NT2/D1 (cell line): ENCODE results near the gene LPCAT4.
A peak's percentile ranks its signal among the peaks of the same experiment; 100 is the strongest.
"Not testable (repeated sequence)": the region's sequence is repeated elsewhere in the genome, so short reads cannot be mapped to it uniquely, and the experiment has no call there.

Experiments used
- DNase-seq: peaks from one replicate; pipeline ENCODE4 v3.0.0-alpha.2; 2011; ENCODE audit warnings: low read depth, low spot score
- H3K27me3 ChIP-seq: 2 replicates; pipeline ENCODE4 v1.6.0; 2011; ENCODE audit warnings: mild to moderate bottlenecking; ENCODE audit not compliant: insufficient read length, insufficient read depth
- H3K36me3 ChIP-seq: 2 replicates; pipeline ENCODE4 v1.6.1; 2011; ENCODE audit warnings: mild to moderate bottlenecking, low read length, mixed read lengths; ENCODE audit not compliant: insufficient read depth, insufficient read length
- H3K4me1 ChIP-seq: 2 replicates; pipeline ENCODE4 v1.5.1; 2011; ENCODE audit not compliant: insufficient read depth, insufficient read length
- H3K4me3 ChIP-seq: 2 replicates; pipeline ENCODE4 v1.5.1; 2011; ENCODE audit warnings: low read depth; ENCODE audit not compliant: insufficient read length
- H3K9ac ChIP-seq: 2 replicates; pipeline ENCODE4 v1.6.0; 2011; ENCODE audit warnings: low read depth; ENCODE audit not compliant: insufficient read length
- H3K9me3 ChIP-seq: 2 replicates; pipeline ENCODE4 v1.5.1; 2011; ENCODE audit warnings: mild to moderate bottlenecking, low read length; ENCODE audit not compliant: insufficient read depth
- SUZ12 ChIP-seq: IDR thresholded peaks from 2 replicates; pipeline ENCODE4 v1.6.1; 2011; ENCODE audit not compliant: insufficient read length, insufficient read depth; ENCODE audit errors: extremely low read depth
- YY1 ChIP-seq: IDR thresholded peaks from 2 replicates; pipeline ENCODE4 v1.6.1; 2011; ENCODE audit not compliant: insufficient read length, insufficient read depth
- ZNF274 ChIP-seq: IDR thresholded peaks from 2 replicates; pipeline ENCODE4 v1.6.1; 2011; ENCODE audit warnings: mild to moderate bottlenecking, low read depth, low read length

LPCAT4 gene, protein sequence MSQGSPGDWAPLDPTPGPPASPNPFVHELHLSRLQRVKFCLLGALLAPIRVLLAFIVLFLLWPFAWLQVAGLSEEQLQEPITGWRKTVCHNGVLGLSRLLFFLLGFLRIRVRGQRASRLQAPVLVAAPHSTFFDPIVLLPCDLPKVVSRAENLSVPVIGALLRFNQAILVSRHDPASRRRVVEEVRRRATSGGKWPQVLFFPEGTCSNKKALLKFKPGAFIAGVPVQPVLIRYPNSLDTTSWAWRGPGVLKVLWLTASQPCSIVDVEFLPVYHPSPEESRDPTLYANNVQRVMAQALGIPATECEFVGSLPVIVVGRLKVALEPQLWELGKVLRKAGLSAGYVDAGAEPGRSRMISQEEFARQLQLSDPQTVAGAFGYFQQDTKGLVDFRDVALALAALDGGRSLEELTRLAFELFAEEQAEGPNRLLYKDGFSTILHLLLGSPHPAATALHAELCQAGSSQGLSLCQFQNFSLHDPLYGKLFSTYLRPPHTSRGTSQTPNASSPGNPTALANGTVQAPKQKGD

GRCh38 chr15:34367101-34368081 is at the start of gene LPCAT4:
TSS of gene LPCAT4 (minus strand) at chr15:34367196. CDS start at chr15:34367100, 96 bp downstream.
- DNase-seq = peak; percentile 62
- peak within 1 kb of the TSS; percentile 78 for H3K4me3 ChIP-seq
- TF ChIP-seq SUZ12 = no peak
- no peak for TF ChIP-seq YY1
- TF ChIP-seq ZNF274 = no peak
- H3K27me3 ChIP-seq = no peaks in the 10 kb centered on the region
- H3K4me1 ChIP-seq = peaks cover 8% of the 10 kb centered on the region
- H3K9me3 ChIP-seq = no peaks in the 10 kb centered on the region
- H3K9ac ChIP-seq = peak within 1 kb of the TSS; percentile 89
- H3K36me3 ChIP-seq = peaks cover 23% of the 10 kb centered on the region

GRCh38 chr15:34409511-34409910 is 42.5 kb upstream of the LPCAT4 start:
- not testable (repeated sequence) for DNase-seq, H3K9me3 ChIP-seq, H3K9ac ChIP-seq, H3K27me3 ChIP-seq, H3K4me3 ChIP-seq, H3K36me3 ChIP-seq, H3K4me1 ChIP-seq

DNA sequence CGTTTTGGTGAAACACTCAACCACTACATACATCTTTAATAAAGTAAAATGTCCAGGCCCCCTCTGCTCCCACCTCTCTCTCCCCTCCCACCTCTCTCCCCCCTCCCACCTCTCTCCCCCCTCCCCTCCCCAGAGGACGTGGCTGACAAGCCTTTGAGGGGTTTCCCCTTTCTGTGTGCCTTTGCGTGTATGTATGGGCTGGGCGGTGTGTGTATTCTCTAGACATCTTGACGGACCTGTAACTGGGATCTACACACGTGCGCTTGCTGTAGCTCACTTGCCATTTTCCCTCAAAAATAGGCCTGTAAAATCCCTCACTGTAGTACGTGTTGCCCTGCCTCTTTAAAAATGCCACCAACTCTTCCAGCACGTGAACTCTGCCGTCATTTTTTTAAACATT is 42.0 kb upstream of the LPCAT4 start:
- H3K4me3 ChIP-seq, H3K9me3 ChIP-seq, H3K27me3 ChIP-seq, H3K36me3 ChIP-seq, H3K9ac ChIP-seq, DNase-seq, H3K4me1 ChIP-seq: not testable (repeated sequence)

DNA sequence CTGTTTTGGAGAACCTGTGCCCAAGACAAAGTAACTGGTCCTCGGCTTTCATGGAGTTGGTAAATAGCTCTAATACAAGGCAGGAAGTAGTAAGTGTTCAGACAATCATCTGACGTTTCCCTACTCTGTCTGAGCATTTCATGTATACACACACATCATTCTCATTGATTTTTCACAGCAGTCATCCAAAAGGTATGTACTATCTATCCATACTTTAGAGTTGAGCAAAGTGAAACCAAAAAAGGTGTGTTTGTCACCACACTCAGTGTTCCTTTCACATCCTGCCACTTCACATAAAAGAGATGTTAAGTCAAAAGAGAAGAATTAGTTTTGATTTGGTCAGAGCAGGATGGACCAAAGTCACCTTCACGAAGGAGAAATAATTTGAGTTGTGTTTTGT is 36.9 kb upstream of the LPCAT4 start:
- not testable (repeated sequence) for H3K9me3 ChIP-seq

GRCh38 chr15:34403160-34403598 is 36.2 kb upstream of the LPCAT4 start:
- not testable (repeated sequence) for H3K4me3 ChIP-seq, H3K9me3 ChIP-seq, H3K36me3 ChIP-seq, DNase-seq, H3K4me1 ChIP-seq, H3K9ac ChIP-seq, H3K27me3 ChIP-seq

More for the DNA sequence above, 36.9 kb upstream of the LPCAT4 start:
- H3K27me3 ChIP-seq, H3K9ac ChIP-seq, H3K4me3 ChIP-seq, DNase-seq, H3K4me1 ChIP-seq, H3K36me3 ChIP-seq: not testable (repeated sequence)

GRCh38 chr15:34397637-34398259 is 30.8 kb upstream of the LPCAT4 start:
- H3K4me3 ChIP-seq, H3K4me1 ChIP-seq, H3K9me3 ChIP-seq, H3K9ac ChIP-seq, H3K27me3 ChIP-seq, H3K36me3 ChIP-seq, DNase-seq: not testable (repeated sequence)

DNA sequence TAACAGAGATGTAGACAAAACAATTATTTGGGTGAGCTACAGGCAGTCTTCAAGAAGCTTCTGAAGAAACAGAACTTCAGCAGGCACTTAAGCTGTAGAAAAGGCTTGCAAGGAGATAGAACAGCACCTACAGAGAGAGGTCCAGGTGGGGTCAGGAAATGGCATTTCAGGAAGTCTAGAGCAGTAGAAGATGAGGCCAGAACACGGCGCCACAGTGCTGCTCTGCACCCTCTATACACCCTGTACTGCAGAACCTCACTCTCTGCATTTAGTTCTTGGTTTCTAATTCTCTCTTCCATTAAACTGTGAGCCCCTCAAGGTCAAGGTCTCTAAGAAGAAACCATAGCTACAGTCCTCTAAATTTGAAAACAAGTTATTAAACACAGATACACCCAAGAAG is 26.0 kb upstream of the LPCAT4 start:
- H3K4me3 ChIP-seq, H3K36me3 ChIP-seq, H3K9ac ChIP-seq, H3K27me3 ChIP-seq, H3K4me1 ChIP-seq, H3K9me3 ChIP-seq, DNase-seq: not testable (repeated sequence)

GRCh38 chr15:34389594-34390086 is 22.6 kb upstream of the LPCAT4 start:
- not testable (repeated sequence) for H3K9ac ChIP-seq, H3K36me3 ChIP-seq, H3K27me3 ChIP-seq, H3K4me3 ChIP-seq, H3K9me3 ChIP-seq, DNase-seq, H3K4me1 ChIP-seq

DNA sequence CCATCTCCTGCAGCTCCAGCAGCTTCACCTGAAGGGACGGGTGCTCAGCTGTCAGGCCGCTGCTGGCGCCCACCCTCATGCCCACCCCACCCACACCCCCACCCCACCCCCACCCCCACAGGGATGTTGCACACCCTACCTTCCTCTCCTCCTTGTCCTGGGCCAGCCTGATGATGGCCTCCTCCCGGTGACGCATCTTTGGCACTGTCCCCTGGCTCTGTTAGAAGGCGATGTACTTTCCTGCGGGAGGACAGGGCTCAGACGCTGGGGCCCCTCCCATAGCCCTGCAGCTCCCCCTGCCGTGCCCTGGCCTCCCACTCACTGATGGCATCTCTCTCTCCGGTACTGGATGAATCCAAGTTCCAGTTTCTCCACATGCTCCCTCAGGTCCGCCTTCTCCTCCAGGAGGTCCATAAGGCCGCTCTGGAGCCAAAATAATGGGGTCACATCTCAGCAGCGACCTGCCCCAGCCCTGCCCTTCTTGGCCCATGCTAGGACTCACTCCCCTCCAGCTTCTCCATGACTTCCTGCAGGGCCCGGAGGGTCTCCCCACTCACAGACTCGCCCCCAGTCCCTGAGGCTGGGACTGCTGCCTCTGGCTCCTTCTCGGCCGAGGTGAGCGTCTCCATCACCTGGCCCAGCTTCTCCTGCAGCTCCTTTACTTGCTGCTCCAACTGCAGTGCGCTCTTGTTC is 15.0 kb upstream of the LPCAT4 start:
- not testable (repeated sequence) for H3K9ac ChIP-seq, H3K4me3 ChIP-seq, H3K36me3 ChIP-seq, H3K27me3 ChIP-seq, H3K9me3 ChIP-seq, H3K4me1 ChIP-seq, DNase-seq

- not testable (repeated sequence) for H3K9me3 ChIP-seq, H3K27me3 ChIP-seq, H3K4me1 ChIP-seq, H3K9ac ChIP-seq, DNase-seq, H3K4me3 ChIP-seq, H3K36me3 ChIP-seq
These were observed 13.5 kb upstream of the LPCAT4 start for GRCh38 chr15:34380491-34380890.
